Caco-2 (cell line): ENCODE results near the gene TRIM75. TPM values are rescaled to one million over a fixed set of nuclear protein-coding genes. Genes with fewer than 3 reads are reported as not detected.

Source experiments
- BruUV-seq: library from RNA; stranded (reverse); fragments of 400-500 nt; replicated peaks from 2 replicates; lab custom pipeline; 2021; lab: Mats Ljungman, UMichigan
- CTCF ChIA-PET: fragments of 300-600 bp; sonication (Branson Sonifier 250); formaldehyde crosslinking; loops from one replicate; lab custom pipeline; 2022; ENCODE audit warnings: antibody characterized with exemption; lab: Charles Lee
- POLR2A ChIA-PET: fragments of 300-600 bp; sonication (Branson Sonifier 250); formaldehyde crosslinking; loops from one replicate; lab custom pipeline; 2022; ENCODE audit warnings: antibody characterized with exemption; lab: Charles Lee
- DNase-seq, 2 experiments: peaks; one replicate each; pipeline versions ENCODE4 v3.0.0 to v3.0.0-alpha.2; 2020 to 2022
- H3K27me3 ChIP-seq: replicated peaks from 2 replicates; pipeline ENCODE4 v1.6.0; 2011; ENCODE audit warnings: low read length; ENCODE audit not compliant: control insufficient read depth, insufficient read depth
- H3K36me3 ChIP-seq: 2 replicates; pipeline ENCODE4 v1.5.1; 2011; ENCODE audit warnings: low read length; ENCODE audit not compliant: control insufficient read depth, insufficient read depth
- H3K4me1 ChIP-seq: fragments of 250-450 bp; sonication (Bioruptor Pico); 2 replicates; pipeline ENCODE4 v1.5.1; 2020; ENCODE audit warnings: mild to moderate bottlenecking
- H3K4me3 ChIP-seq: 2 replicates; pipeline ENCODE4 v1.5.1; 2011; ENCODE audit warnings: low read depth, mild to moderate bottlenecking, control low read depth, low read length
- H3K9me3 ChIP-seq: fragments of 250-450 bp; sonication (Bioruptor Pico); 2 replicates; pipeline ENCODE4 v1.5.1; 2020; ENCODE audit warnings: mild to moderate bottlenecking, moderate library complexity
- H3K27ac Mint-ChIP-seq: one replicate; pipeline ENCODE4 v1.8.0; 2022; ENCODE audit warnings: mixed read lengths; ENCODE audit not compliant: unreplicated experiment
- H3K27me3 Mint-ChIP-seq: one replicate; pipeline ENCODE4 v1.8.0; 2022; ENCODE audit warnings: mixed read lengths; ENCODE audit not compliant: insufficient read depth, unreplicated experiment
- H3K36me3 Mint-ChIP-seq: one replicate; pipeline ENCODE4 v1.8.0; 2022; ENCODE audit warnings: mild to moderate bottlenecking, mixed read lengths; ENCODE audit not compliant: insufficient read depth, unreplicated experiment
- H3K4me1 Mint-ChIP-seq: one replicate; pipeline ENCODE4 v1.8.0; 2022; ENCODE audit warnings: low read depth, mixed read lengths; ENCODE audit not compliant: unreplicated experiment
- H3K4me3 Mint-ChIP-seq: one replicate; pipeline ENCODE4 v1.8.0; 2022; ENCODE audit warnings: mild to moderate bottlenecking, moderate library complexity, mixed read lengths; ENCODE audit not compliant: unreplicated experiment
- H3K9me3 Mint-ChIP-seq: one replicate; pipeline ENCODE4 v1.8.0; 2022; ENCODE audit warnings: mixed read lengths; ENCODE audit not compliant: unreplicated experiment
- CTCF ChIP-seq, 2 experiments: fragments of 200-600 bp in 1 of 2; IDR thresholded peaks; 1 replicate in 1 of 2; 2 replicates in 1 of 2; pipeline versions ENCODE4 v1.5.1 to v1.8.0; 2011 to 2022; ENCODE audit warnings: antibody characterized with exemption in 1 of 2, control low read depth in 1 of 2, inconsistent platforms in 1 of 2, low read depth in 1 of 2, low read length in 1 of 2, mild to moderate bottlenecking in 1 of 2, moderate library complexity in 1 of 2; ENCODE audit not compliant: insufficient read depth in 1 of 2, severe bottlenecking in 1 of 2, unreplicated experiment in 1 of 2
- intact Hi-C: fragments of 100-400 bp; cut with micrococcal nuclease; formaldehyde crosslinking; loops from one replicate; pipeline ENCODE4 v1.10.0; 2022; ENCODE audit not compliant: unreplicated experiment
- total RNA-seq: library from RNA; stranded (reverse); gene quantifications from 2 replicates; pipeline ENCODE4 v1.2.3, GENCODE V29; 2022

Gene TRIM75
- total RNA-seq, 1 experiment from 2014 or later, result not detected

DNA sequence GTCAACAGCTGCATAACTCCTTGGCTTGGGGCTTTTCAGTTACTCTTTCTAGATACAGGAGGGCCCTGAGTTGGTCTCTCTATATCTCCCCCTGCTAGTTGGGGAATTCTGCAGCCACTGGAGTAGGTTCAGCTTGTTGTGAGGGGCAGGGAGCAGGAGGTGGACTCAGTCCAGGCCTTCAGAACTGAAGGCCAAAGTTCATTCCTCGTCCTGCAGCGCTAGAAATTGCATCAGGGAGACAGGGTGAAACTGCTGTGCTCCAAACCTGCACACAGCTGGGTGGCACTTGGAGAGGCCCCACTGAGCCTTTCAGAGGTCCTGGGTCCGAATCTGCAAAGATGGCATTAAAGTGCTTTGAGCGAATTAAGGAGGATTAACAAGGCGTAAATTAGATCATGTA is 46.8 kb upstream of the TRIM75 start:
- BruUV-seq, result no TSS peak

DNA sequence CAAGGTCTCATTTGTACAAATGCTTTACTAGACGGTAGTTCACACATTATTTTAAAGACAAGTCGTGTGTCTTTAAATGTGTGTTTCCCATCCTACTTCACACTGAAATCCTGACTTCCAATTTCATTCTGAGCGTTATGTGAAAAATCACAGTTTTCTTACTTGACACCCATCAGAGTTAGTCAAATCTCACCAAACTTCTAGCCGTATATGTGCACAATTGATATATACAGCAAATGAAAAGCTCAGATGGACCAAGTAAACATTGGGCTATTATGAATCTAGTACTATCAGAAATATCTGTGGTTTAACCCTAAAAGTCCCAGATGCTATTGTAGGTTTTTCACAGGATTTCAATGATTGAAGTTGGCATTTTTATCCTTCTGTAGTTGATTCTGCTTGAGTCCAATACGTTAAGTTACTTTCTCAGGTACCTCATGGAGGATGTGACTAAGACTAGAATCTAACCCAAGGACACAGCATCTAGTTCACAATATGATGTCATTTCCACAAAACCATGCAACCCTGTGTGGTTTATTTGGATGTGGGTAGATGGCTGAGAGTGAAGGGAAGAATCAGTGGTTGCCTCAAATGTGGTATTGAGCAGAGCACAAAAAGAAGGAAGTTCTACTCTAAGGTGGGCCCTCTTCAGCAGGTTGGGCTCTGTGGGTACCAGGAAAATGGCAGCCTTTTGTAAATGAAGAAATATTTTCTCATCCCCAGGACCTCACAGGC is 44.0 kb upstream of the TRIM75 start:
- intact Hi-C loops, result loop anchor here (10.0 kb wide), 1 partner anchor 85 kb away; no protein-coding TSS in a partner anchor
- ChIA-PET CTCF (no interaction called here), POLR2A (no interaction called here)
- H3K27me3 Mint-ChIP-seq, result no peaks in the 10 kb centered on the region
- H3K4me1 ChIP-seq, result no peaks in the 10 kb centered on the region
- H3K9me3 Mint-ChIP-seq, result no peaks in the 10 kb centered on the region
- H3K9me3 ChIP-seq, result no peaks in the 10 kb centered on the region
- TF ChIP-seq CTCF (IDR thresholded peaks at IDR 0.05; ENCODE audit: insufficient read depth in 1 of 2, low read depth in 1 of 2, low read length in 1 of 2, severe bottlenecking in 1 of 2, unreplicated experiment in 1 of 2), result no peak
- no peaks in the 10 kb centered on the region for H3K36me3 Mint-ChIP-seq
- H3K4me1 Mint-ChIP-seq, result no peaks in the 10 kb centered on the region
- DNase-seq, result no peak
- H3K27me3 ChIP-seq, result no peaks in the 10 kb centered on the region
- no TSS peak for BruUV-seq
- H3K4me3 ChIP-seq, result no peak overlapping the region
- H3K27ac Mint-ChIP-seq, result no peak overlapping the region
- no peak overlapping the region for H3K4me3 Mint-ChIP-seq
- H3K36me3 ChIP-seq, result no peaks in the 10 kb centered on the region

More for the DNA sequence above, 46.8 kb upstream of the TRIM75 start:
- Mint-ChIP-seq H3K4me1 (no peaks in the 10 kb centered on the region), H3K4me3 (no peak overlapping the region), H3K27me3 (no peaks in the 10 kb centered on the region), H3K9me3 (no peaks in the 10 kb centered on the region), H3K27ac (no peak overlapping the region), H3K36me3 (no peaks in the 10 kb centered on the region)
- Histone ChIP-seq H3K4me1 (no peaks in the 10 kb centered on the region), H3K4me3 (no peak overlapping the region), H3K27me3 (no peaks in the 10 kb centered on the region), H3K36me3 (no peaks in the 10 kb centered on the region), H3K9me3 (no peaks in the 10 kb centered on the region)
- intact Hi-C loops, result loop anchor here (10.0 kb wide), 1 partner anchor 88 kb away; no protein-coding TSS in a partner anchor
- POLR2A ChIA-PET, result no interaction called here
- TF ChIP-seq CTCF (IDR thresholded peaks at IDR 0.05; ENCODE audit: insufficient read depth in 1 of 2, low read depth in 1 of 2, low read length in 1 of 2, severe bottlenecking in 1 of 2, unreplicated experiment in 1 of 2), result no peak
- no peak for DNase-seq
- CTCF ChIA-PET, result no interaction called here

GRCh38 chr4:165010487-165010886 is 43.2 kb upstream of the TRIM75 start:
- Mint-ChIP-seq H3K27me3 (no peaks in the 10 kb centered on the region), H3K4me1 (no peaks in the 10 kb centered on the region), H3K9me3 (no peaks in the 10 kb centered on the region), H3K36me3 (no peaks in the 10 kb centered on the region), H3K4me3 (no peak overlapping the region), H3K27ac (no peak overlapping the region)
- no peak overlapping the region for H3K4me3 ChIP-seq
- POLR2A ChIA-PET, result no interaction called here
- H3K36me3 ChIP-seq, result no peaks in the 10 kb centered on the region
- no TSS peak for BruUV-seq
- CTCF ChIA-PET, result no interaction called here
- no peaks in the 10 kb centered on the region for H3K4me1 ChIP-seq
- TF ChIP-seq CTCF (IDR thresholded peaks at IDR 0.05; ENCODE audit: insufficient read depth in 1 of 2, low read depth in 1 of 2, low read length in 1 of 2, severe bottlenecking in 1 of 2, unreplicated experiment in 1 of 2), result no peak
- DNase-seq, result no peak
- H3K27me3 ChIP-seq, result no peaks in the 10 kb centered on the region
- intact Hi-C loops, result no loop called here
- no peaks in the 10 kb centered on the region for H3K9me3 ChIP-seq
